Measurements from ENCODE around the gene DGLUCY.

- no peak for TF ChIP-seq EZH2 (IDR thresholded peaks at IDR 0.05; ENCODE audit: borderline replicate concordance)
- TF ChIP-seq CTCF (IDR thresholded peaks at IDR 0.05; ENCODE audit: poor library complexity), result no peak
These were observed 145.0 kb downstream of the DGLUCY start for GRCh38 chr14:91258876-91259275.
